Posterior cingulate gyrus (tissue), 11 donors: Measurements from ENCODE around the gene ABL1.

Experiments used
- DNase-seq, 10 donors: peaks; one replicate each; pipeline versions ENCODE4 v3.0.0 to v3.0.0-alpha.2; 2020 to 2021; ENCODE audit warnings: mixed read lengths in 3 of 10
- intact Hi-C: fragments of 100-400 bp; cut with DNase I; formaldehyde crosslinking; loops from one replicate; pipeline ENCODE4 v1.15.1; 2023

Gene ABL1

GRCh38 chr9:130936285-130937117 lies 101.4 kb downstream of the ABL1 start:
- peak in 1 of 10 donors; percentile 78 for DNase-seq
- intact Hi-C loops, result no loop called here
